Activated naive CD4-positive, alpha-beta T cell treated with anti-CD3 and anti-CD28 coated beads for 36 hours (primary cell): Measurements from ENCODE around the gene UQCRC2. TPM values are rescaled to one million over a fixed set of nuclear protein-coding genes. Genes with fewer than 3 reads are reported as not detected.
"Not testable (repeated sequence)": the region's sequence is repeated elsewhere in the genome, so short reads cannot be mapped to it uniquely, and the experiment has no call there.

ENCODE experiments used
- CTCF ChIA-PET: fragments of 350-600 bp; sonication (Branson Sonifier 250); formaldehyde crosslinking; loops from one replicate; lab custom pipeline; 2021; ENCODE audit warnings: antibody characterized with exemption; lab: Charles Lee
- DNase-seq: peaks from one replicate; pipeline ENCODE4 v3.0.0-alpha.2; 2020
- H3K27ac Mint-ChIP-seq: one replicate; pipeline ENCODE4 v1.8.0; 2021; ENCODE audit warnings: mild to moderate bottlenecking, mixed read lengths
- H3K27me3 Mint-ChIP-seq: one replicate; pipeline ENCODE4 v1.8.0; 2021; ENCODE audit warnings: low read depth, mixed read lengths
- H3K36me3 Mint-ChIP-seq: one replicate; pipeline ENCODE4 v1.8.0; 2021; ENCODE audit warnings: low read depth, mixed read lengths
- H3K4me1 Mint-ChIP-seq: one replicate; pipeline ENCODE4 v1.8.0; 2021; ENCODE audit warnings: low read depth, mixed read lengths
- H3K4me3 Mint-ChIP-seq: one replicate; pipeline ENCODE4 v1.8.0; 2021; ENCODE audit warnings: mild to moderate bottlenecking, moderate library complexity, mixed read lengths
- H3K9me3 Mint-ChIP-seq: one replicate; pipeline ENCODE4 v1.8.0; 2021; ENCODE audit warnings: mixed read lengths
- intact Hi-C: fragments of 100-400 bp; cut with micrococcal nuclease; formaldehyde crosslinking; loops from one replicate; pipeline ENCODE4 v1.15.1; 2023
- total RNA-seq, 2 experiments: library from RNA; stranded (reverse); gene quantifications; one replicate each; pipeline ENCODE4 v1.2.3, GENCODE V29; 2021

UQCRC2 gene
- total RNA-seq, 2 experiments from 2014 or later = 356 to 378 TPM

- H3K9me3 Mint-ChIP-seq, H3K36me3 Mint-ChIP-seq, intact Hi-C loops, H3K27ac Mint-ChIP-seq, DNase-seq, H3K4me3 Mint-ChIP-seq, H3K27me3 Mint-ChIP-seq: not testable (repeated sequence)
- peaks cover 12% of the 10 kb centered on the region for H3K4me1 Mint-ChIP-seq
- CTCF ChIA-PET = interaction anchor here (0.6 to 17.2 kb wide), 14 partner anchors 9 to 298 kb away, joined by 3 to 308 read pairs (median 4); no protein-coding TSS in a partner anchor
These were observed 48.9 kb downstream of the UQCRC2 start for GRCh38 chr16:22002047-22002446.

- Mint-ChIP-seq H3K36me3 (no peaks in the 10 kb centered on the region), H3K27me3 (no peaks in the 10 kb centered on the region), H3K27ac (no peak overlapping the region), H3K4me1 (peaks cover 16% of the 10 kb centered on the region), H3K9me3 (no peaks in the 10 kb centered on the region), H3K4me3 (no peak overlapping the region)
- intact Hi-C loops = no loop called here
- no peak for DNase-seq
- CTCF ChIA-PET = interaction anchor here (1.8 to 17.2 kb wide), 3 partner anchors 75 to 186 kb away, joined by 7 to 308 read pairs (median 26); no protein-coding TSS in a partner anchor
These were observed 50.0 kb downstream of the UQCRC2 start for GRCh38 chr16:22003195-22003594.

- intact Hi-C loops = no loop called here
- CTCF ChIA-PET = interaction anchor here (1.2 to 17.2 kb wide), 3 partner anchors 74 to 184 kb away, joined by 3 to 308 read pairs (median 7); no protein-coding TSS in a partner anchor
These were observed 51.2 kb downstream of the UQCRC2 start for GRCh38 chr16:22004341-22004740.

GRCh38 chr16:22005746-22006145 lies 52.6 kb downstream of the UQCRC2 start:
- peaks cover 27% of the 10 kb centered on the region for H3K4me1 Mint-ChIP-seq
- H3K27me3 Mint-ChIP-seq = no peaks in the 10 kb centered on the region
- H3K36me3 Mint-ChIP-seq = no peaks in the 10 kb centered on the region
- H3K4me3 Mint-ChIP-seq = no peak overlapping the region
- CTCF ChIA-PET = interaction anchor here (2.1 to 17.2 kb wide), 3 partner anchors 72 to 183 kb away, joined by 7 to 308 read pairs (median 33); no protein-coding TSS in a partner anchor
- no peak for DNase-seq
- intact Hi-C loops = loop anchor here (2.0 kb wide), 1 partner anchor 53 kb away; the partner anchor contains the start of gene UQCRC2
- H3K27ac Mint-ChIP-seq = no peak overlapping the region
- H3K9me3 Mint-ChIP-seq = no peaks in the 10 kb centered on the region

More at GRCh38 chr16:22004341-22004740, 51.2 kb downstream of the UQCRC2 start:
- no peak overlapping the region for H3K4me3 Mint-ChIP-seq
- DNase-seq = no peak
- no peaks in the 10 kb centered on the region for H3K36me3 Mint-ChIP-seq
- H3K27ac Mint-ChIP-seq = no peak overlapping the region
- H3K4me1 Mint-ChIP-seq = peaks cover 19% of the 10 kb centered on the region
- no peaks in the 10 kb centered on the region for H3K9me3 Mint-ChIP-seq
- no peaks in the 10 kb centered on the region for H3K27me3 Mint-ChIP-seq

GRCh38 chr16:22006636-22007035 lies 53.5 kb downstream of the UQCRC2 start:
- Mint-ChIP-seq H3K4me3 (peak overlapping the region; percentile 82), H3K36me3 (no peaks in the 10 kb centered on the region), H3K27ac (no peak overlapping the region), H3K4me1 (peaks cover 30% of the 10 kb centered on the region), H3K27me3 (no peaks in the 10 kb centered on the region), H3K9me3 (no peaks in the 10 kb centered on the region)
- intact Hi-C loops = loop anchor here (2.0 kb wide), 1 partner anchor 54 kb away; the partner anchor contains the start of gene UQCRC2
- CTCF ChIA-PET = interaction anchor here (1.4 to 17.2 kb wide), 4 partner anchors 11 to 182 kb away, joined by 3 to 308 read pairs (median 20); no protein-coding TSS in a partner anchor
- no peak for DNase-seq

- Mint-ChIP-seq H3K27me3 (no peaks in the 10 kb centered on the region), H3K4me1 (peaks cover 35% of the 10 kb centered on the region), H3K4me3 (peak overlapping the region; percentile 82), H3K27ac (peak overlapping the region; percentile 73), H3K36me3 (no peaks in the 10 kb centered on the region), H3K9me3 (no peaks in the 10 kb centered on the region)
- intact Hi-C loops = loop anchor here (2.0 kb wide), 1 partner anchor 54 kb away; the partner anchor contains the start of gene UQCRC2
- CTCF ChIA-PET = interaction anchor here (1.4 to 17.2 kb wide), 5 partner anchors 9 to 182 kb away, joined by 3 to 308 read pairs (median 9); no protein-coding TSS in a partner anchor
- no peak for DNase-seq
These were observed 54.0 kb downstream of the UQCRC2 start for GRCh38 chr16:22007159-22007508.

GRCh38 chr16:22007509-22008214 lies 54.5 kb downstream of the UQCRC2 start, which contains the start of gene MOSMO:
MOSMO (plus strand) TSS chr16:22008111; CDS start chr16:22008302, 191 bp downstream.
- peaks cover 40% of the 10 kb centered on the region for H3K4me1 Mint-ChIP-seq
- no peaks in the 10 kb centered on the region for H3K27me3 Mint-ChIP-seq
- peak within 1 kb of the TSS; percentile 73 for H3K27ac Mint-ChIP-seq
- H3K9me3 Mint-ChIP-seq = no peaks in the 10 kb centered on the region
- intact Hi-C loops = loop anchor here (2.0 kb wide), 1 partner anchor 55 kb away; the partner anchor contains the start of gene UQCRC2
- CTCF ChIA-PET = interaction anchor here (0.6 to 17.2 kb wide), 6 partner anchors 9 to 850 kb away, joined by 3 to 308 read pairs (median 8); no protein-coding TSS in a partner anchor
- DNase-seq = peak; percentile 64
- H3K36me3 Mint-ChIP-seq = no peaks in the 10 kb centered on the region
- H3K4me3 Mint-ChIP-seq = peak within 1 kb of the TSS; percentile 85

GRCh38 chr16:22008215-22009059 lies 55.3 kb downstream of the UQCRC2 start:
- intact Hi-C loops = no loop called here
- Mint-ChIP-seq H3K9me3 (no peaks in the 10 kb centered on the region), H3K4me1 (peaks cover 46% of the 10 kb centered on the region), H3K4me3 (peak overlapping the region; percentile 85), H3K27ac (peak overlapping the region; percentile 56), H3K27me3 (no peaks in the 10 kb centered on the region), H3K36me3 (no peaks in the 10 kb centered on the region)
- CTCF ChIA-PET = interaction anchor here (0.6 to 17.2 kb wide), 9 partner anchors 8 to 851 kb away, joined by 3 to 308 read pairs (median 6); no protein-coding TSS in a partner anchor
- DNase-seq = peak; percentile 38

- H3K4me3 Mint-ChIP-seq = no peak overlapping the region
- peaks cover 59% of the 10 kb centered on the region for H3K4me1 Mint-ChIP-seq
- no peaks in the 10 kb centered on the region for H3K36me3 Mint-ChIP-seq
- H3K27ac Mint-ChIP-seq = no peak overlapping the region
- CTCF ChIA-PET = interaction anchor here (0.6 to 17.2 kb wide), 4 partner anchors 9 to 88 kb away, joined by 3 to 308 read pairs (median 8); no protein-coding TSS in a partner anchor
- intact Hi-C loops = no loop called here
- no peaks in the 10 kb centered on the region for H3K27me3 Mint-ChIP-seq
- no peak for DNase-seq
- no peaks in the 10 kb centered on the region for H3K9me3 Mint-ChIP-seq
These were observed 57.7 kb downstream of the UQCRC2 start for GRCh38 chr16:22010902-22011301.

- Mint-ChIP-seq H3K27ac (no peak overlapping the region), H3K4me1 (peaks cover 66% of the 10 kb centered on the region)
- intact Hi-C loops = no loop called here
These were observed 59.1 kb downstream of the UQCRC2 start for GRCh38 chr16:22012241-22012640.

GRCh38 chr16:22013486-22013885 lies 60.3 kb downstream of the UQCRC2 start:
- Mint-ChIP-seq H3K27me3 (no peaks in the 10 kb centered on the region), H3K4me3 (no peak overlapping the region), H3K36me3 (no peaks in the 10 kb centered on the region), H3K27ac (no peak overlapping the region), H3K4me1 (peaks cover 74% of the 10 kb centered on the region), H3K9me3 (no peaks in the 10 kb centered on the region)
- DNase-seq = no peak
- CTCF ChIA-PET = interaction anchor here (1.7 to 4.4 kb wide), 2 partner anchors 64 to 175 kb away, joined by 4 to 18 read pairs; no protein-coding TSS in a partner anchor
- intact Hi-C loops = no loop called here

More at GRCh38 chr16:22012241-22012640, 59.1 kb downstream of the UQCRC2 start:
- no peaks in the 10 kb centered on the region for H3K9me3 Mint-ChIP-seq
- H3K4me3 Mint-ChIP-seq = no peak overlapping the region
- no peak for DNase-seq
- CTCF ChIA-PET = interaction anchor here (1.3 to 17.2 kb wide), 3 partner anchors 10 to 176 kb away, joined by 4 to 308 read pairs (median 4); no protein-coding TSS in a partner anchor
- H3K27me3 Mint-ChIP-seq = no peaks in the 10 kb centered on the region
- H3K36me3 Mint-ChIP-seq = no peaks in the 10 kb centered on the region
